Measurements from ENCODE around the gene TMEM167A.

TMEM167A gene

DNA sequence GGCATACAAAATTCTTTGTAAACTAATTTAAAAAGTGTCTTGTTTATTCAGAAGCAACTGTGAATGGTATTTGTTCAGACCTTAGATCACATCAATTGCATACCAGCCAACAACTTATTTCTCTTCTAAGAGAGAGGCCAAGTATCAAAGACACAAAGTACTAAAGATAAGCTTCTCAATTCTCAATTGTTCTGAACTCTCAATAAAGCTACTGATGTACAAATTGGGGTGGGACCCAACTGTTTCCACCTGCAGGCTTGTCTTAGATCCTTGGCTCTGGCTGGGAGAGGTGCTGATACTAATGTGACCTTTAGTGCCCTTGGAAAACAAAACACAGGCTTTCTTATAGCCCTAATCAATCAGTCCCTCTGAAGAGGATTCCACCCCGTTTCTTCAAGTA, 22.3 kb upstream of the TMEM167A start:
- TF ChIP-seq TAF1 (IDR thresholded peaks at IDR 0.05; ENCODE audit: borderline replicate concordance, insufficient read depth, low read length) (no peak), SIN3A (IDR thresholded peaks at IDR 0.05; ENCODE audit: borderline replicate concordance, insufficient read depth, low read length) (no peak), FOXP2 (optimal IDR thresholded peaks at IDR 0.05; ENCODE audit: borderline replicate concordance, extremely low read depth, extremely low read length, insufficient read depth) (no peak), POLR2AphosphoS5 (IDR thresholded peaks at IDR 0.05; ENCODE audit: low read depth, low read length) (no peak)
- TF ChIP-seq, protein P1, sequence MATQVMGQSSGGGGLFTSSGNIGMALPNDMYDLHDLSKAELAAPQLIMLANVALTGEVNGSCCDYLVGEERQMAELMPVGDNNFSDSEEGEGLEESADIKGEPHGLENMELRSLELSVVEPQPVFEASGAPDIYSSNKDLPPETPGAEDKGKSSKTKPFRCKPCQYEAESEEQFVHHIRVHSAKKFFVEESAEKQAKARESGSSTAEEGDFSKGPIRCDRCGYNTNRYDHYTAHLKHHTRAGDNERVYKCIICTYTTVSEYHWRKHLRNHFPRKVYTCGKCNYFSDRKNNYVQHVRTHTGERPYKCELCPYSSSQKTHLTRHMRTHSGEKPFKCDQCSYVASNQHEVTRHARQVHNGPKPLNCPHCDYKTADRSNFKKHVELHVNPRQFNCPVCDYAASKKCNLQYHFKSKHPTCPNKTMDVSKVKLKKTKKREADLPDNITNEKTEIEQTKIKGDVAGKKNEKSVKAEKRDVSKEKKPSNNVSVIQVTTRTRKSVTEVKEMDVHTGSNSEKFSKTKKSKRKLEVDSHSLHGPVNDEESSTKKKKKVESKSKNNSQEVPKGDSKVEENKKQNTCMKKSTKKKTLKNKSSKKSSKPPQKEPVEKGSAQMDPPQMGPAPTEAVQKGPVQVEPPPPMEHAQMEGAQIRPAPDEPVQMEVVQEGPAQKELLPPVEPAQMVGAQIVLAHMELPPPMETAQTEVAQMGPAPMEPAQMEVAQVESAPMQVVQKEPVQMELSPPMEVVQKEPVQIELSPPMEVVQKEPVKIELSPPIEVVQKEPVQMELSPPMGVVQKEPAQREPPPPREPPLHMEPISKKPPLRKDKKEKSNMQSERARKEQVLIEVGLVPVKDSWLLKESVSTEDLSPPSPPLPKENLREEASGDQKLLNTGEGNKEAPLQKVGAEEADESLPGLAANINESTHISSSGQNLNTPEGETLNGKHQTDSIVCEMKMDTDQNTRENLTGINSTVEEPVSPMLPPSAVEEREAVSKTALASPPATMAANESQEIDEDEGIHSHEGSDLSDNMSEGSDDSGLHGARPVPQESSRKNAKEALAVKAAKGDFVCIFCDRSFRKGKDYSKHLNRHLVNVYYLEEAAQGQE (IDR thresholded peaks at IDR 0.05; ENCODE audit: insufficient read depth in 1 of 2, low read depth in 2 of 2, low read length in 2 of 2) = no peak

DNA sequence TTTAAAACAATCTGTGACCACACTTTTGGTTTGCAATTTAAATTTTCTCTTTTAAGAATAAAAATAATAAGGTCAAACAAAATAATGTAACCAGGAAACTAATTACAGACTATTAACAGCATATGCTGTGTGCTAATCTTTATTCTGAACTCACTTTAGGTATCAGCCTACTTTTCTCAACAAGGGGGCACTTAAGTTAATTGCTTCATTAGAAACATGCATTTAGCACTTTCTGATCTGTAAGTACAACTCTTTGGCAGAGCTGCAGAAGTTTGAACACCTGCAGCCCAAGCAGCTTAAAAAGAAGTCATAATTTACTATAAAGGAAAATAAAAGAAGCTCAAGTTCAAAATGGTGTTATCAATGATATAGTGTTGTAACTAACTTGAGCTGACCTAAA, 21.8 kb upstream of the TMEM167A start:
- TF ChIP-seq SIN3A (IDR thresholded peaks at IDR 0.05; ENCODE audit: borderline replicate concordance, insufficient read depth, low read length) (no peak), TAF1 (IDR thresholded peaks at IDR 0.05; ENCODE audit: borderline replicate concordance, insufficient read depth, low read length) (no peak), POLR2AphosphoS5 (IDR thresholded peaks at IDR 0.05; ENCODE audit: low read depth, low read length) (no peak), FOXP2 (optimal IDR thresholded peaks at IDR 0.05; ENCODE audit: borderline replicate concordance, extremely low read depth, extremely low read length, insufficient read depth) (no peak)
- TF ChIP-seq, protein P1 (IDR thresholded peaks at IDR 0.05; ENCODE audit: insufficient read depth in 1 of 2, low read depth in 2 of 2, low read length in 2 of 2) = no peak

DNA sequence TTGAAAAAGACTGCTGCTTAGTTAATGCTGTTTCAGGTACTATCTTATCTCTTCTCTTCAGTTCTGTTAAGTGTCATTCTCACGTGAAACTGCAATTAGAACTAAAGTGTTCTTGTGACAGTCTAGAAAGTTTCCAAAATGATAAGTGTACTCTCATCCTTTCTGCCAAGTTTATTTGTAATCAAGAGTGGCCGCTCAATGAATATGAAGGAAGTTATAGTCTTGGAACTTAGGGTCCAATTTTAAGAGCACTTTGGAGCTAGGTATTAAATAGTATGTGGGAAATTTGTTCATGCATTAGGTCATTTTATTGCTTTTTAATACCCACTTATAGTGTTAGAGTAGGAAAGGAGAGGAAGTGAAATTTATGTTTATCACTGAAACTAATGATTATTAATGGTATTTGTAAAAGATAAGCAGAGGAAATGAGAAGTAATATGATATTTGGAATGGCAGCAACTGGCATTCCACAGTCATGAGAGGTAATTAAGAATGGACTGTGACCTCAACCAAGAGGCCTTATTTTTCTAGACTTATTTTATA, 20.6 kb upstream of the TMEM167A start:
- TF ChIP-seq POLR2AphosphoS5 (IDR thresholded peaks at IDR 0.05; ENCODE audit: low read depth, low read length) (no peak), FOXP2 (optimal IDR thresholded peaks at IDR 0.05; ENCODE audit: borderline replicate concordance, extremely low read depth, extremely low read length, insufficient read depth) (no peak), SIN3A (IDR thresholded peaks at IDR 0.05; ENCODE audit: borderline replicate concordance, insufficient read depth, low read length) (no peak), TAF1 (IDR thresholded peaks at IDR 0.05; ENCODE audit: borderline replicate concordance, insufficient read depth, low read length) (no peak)
- TF ChIP-seq, protein P1 (IDR thresholded peaks at IDR 0.05; ENCODE audit: insufficient read depth in 1 of 2, low read depth in 2 of 2, low read length in 2 of 2) = no peak

DNA sequence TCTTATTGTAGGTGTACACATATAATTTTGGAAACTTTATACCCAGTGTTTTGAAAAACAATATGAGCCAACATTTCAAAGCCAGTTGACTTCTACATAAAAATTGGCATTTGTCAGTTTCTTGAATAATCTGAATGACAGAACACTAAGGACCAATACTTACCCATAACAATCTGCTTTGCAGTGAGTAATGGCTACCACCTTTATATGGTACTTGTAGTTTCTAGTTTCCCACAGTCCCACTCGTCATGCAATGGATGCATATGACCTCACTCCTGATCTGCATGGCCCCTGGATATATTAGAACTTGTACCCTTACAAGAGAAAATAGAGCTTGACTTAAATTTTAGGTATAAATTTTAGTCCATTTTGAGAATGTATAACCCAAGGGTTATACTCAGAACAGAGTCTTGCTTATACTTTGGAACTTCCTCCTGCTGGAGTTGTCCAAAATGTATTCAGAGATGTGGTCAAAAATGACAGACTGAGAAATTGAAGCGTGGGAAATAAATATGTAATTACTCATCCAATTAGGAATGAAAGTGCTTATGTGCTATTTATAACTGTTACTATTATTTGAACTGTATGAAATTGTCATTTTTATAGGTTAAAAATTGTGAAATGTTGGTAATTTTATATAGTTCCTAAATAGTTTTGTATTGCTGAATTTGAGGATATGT, 19.6 kb upstream of the TMEM167A start:
- TF ChIP-seq POLR2AphosphoS5 (IDR thresholded peaks at IDR 0.05; ENCODE audit: low read depth, low read length) (no peak), FOXP2 (optimal IDR thresholded peaks at IDR 0.05; ENCODE audit: borderline replicate concordance, extremely low read depth, extremely low read length, insufficient read depth) (no peak), SIN3A (IDR thresholded peaks at IDR 0.05; ENCODE audit: borderline replicate concordance, insufficient read depth, low read length) (no peak)
- TF ChIP-seq, protein P1 (IDR thresholded peaks at IDR 0.05; ENCODE audit: insufficient read depth in 1 of 2, low read depth in 2 of 2, low read length in 2 of 2) = no peak
